ENCODE data around the gene POU4F1.

The POU4F1 gene

GRCh38 chr13:78606471-78607408 lies 3.4 kb upstream of the POU4F1 start:
- no peak for DNase-seq

DNA sequence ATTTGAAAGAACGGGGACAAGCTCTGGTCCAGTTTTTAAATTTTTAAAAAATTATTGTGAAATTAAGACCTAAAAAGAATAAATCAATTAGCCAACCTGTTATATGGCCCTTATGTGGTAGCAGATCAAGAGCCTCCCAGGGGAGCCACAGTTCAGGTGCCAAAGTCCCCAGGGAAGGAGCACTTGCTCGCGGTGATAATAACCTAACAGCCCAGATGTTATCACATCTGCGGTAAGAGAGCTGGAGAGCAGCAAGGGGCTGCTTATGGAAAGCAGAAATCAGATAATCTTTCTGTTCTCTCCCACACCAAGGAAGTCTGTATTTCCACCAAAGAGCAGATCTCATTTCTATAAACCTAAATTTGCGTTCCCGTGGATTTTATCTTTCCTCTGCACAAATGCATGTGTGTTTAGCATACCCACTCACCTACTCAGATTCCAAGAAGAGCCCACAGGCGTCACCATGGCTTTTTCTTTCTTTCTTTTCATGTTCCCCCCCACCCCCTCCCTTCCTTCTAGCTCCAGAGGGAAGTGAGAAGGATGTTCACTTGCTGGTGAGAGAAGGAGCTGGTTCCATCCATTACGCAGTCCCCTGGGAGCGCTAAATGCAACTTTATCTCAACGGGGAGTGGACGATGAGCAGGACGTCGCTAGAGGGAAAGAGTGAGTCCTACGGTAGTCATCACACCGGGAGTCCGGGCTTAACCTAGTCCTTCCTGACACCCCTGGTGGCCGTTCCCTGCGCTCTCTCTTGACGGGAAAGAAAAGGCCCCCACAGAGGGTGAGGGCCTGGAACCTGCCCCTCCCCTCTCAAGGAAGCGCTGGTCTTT lies 1.6 kb upstream of the POU4F1 start:
- no peak for DNase-seq

- peak; percentile 28 for DNase-seq
Measured at GRCh38 chr13:78602561-78603239, 652 bp downstream of the POU4F1 start.

DNA sequence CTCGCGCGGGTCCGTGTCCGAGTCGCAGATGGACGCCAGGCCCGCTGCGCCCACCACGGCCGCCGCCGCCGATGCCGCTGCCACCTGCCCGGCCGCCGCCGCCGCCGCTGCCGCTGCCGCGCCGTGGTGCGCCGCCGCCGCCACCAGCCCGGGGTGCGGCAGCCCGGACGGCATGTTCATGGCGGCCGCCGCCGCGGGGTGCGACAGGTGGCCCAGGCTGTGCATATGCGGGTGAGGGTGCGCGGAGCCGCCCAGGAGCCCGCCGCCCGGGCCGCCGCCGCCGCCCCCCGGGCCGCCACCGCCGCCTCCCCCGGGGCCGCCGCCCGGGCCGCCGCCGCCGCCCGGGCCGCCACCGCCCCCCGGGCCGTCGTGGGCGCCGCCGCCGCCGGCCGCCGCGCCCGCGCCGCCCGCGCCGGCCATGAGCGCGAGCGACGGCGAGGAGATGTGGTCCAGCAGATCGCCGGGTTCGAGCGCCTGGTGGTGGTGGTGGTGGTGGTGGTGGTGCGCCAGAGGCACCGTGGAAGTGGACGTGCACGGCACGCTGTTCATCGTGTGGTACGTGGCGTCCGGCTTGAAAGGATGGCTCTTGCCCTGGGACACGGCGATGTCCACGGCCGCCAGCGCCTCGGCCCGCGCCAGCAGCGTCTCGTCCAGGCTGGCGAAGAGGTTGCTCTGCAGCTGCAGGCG lies 1.3 kb downstream of the POU4F1 start:
- DNase-seq = no peak

DNA sequence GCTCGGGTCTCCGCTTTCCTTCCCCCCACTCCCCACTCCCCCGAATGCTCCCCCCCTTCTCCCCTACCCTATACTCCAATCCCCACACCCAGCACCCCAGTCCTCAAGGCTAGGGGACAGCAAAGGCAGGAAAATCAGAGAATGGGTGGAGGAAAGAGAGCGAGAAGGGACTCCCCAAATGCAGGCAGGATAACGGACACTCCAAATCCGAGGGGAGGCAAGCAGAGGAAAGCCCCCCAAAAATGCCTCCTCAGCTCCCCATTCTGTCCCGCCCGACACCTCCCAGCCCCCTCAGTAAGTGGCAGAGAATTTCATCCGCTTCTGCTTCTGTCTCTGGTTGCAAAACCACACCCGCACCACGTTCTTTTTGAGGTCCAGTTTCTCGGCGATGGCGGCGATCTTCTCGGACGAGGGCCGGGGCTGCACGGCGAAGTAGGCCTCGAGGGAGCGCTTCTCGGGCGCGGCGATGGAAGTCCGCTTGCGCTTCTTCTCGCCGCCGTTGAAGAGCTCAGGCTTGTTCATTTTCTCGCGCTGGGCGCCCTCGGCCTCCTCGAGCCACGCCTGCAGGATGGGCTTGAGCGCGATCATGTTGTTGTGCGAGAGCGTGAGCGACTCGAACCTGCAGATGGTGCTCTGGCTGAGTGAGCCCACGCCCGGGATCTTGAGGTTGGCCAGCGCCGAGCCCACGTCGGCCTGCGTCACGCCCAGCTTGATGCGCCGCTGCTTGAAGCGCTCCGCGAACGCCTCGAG lies 2.1 kb downstream of the POU4F1 start:
- no peak for DNase-seq

DNA sequence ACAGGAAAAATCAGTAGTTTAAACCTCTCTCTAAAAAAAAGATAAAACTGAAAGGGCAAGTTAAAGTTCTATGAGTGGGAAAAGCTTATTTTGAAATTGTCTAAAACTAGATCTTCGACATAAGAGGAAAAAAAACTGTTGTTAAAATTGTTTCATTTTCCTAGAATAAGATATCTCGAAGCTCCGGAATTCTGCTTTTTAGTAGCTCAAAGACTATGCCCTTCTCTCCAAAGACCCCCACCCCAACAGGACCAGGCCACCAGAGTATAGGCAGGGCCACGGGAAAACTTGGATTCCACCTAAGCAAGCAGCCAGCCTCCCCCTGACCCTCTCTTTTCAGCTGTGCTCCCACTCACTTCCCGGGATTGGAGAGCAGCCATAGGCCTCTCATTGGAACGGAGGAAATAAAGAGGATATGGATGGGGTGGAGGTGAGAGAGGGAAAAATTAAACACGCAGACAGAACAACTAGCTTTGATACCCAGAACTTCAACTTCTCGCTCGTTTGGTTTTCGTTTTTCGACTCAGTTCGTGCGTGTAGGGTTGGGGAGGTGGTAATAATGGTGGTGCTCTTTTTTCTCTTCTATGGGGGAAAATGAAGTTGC lies 3.0 kb downstream of the POU4F1 start:
- DNase-seq = no peak

- DNase-seq = no peak
Measured at GRCh38 chr13:78599645-78600279, 3.6 kb downstream of the POU4F1 start.

DNA sequence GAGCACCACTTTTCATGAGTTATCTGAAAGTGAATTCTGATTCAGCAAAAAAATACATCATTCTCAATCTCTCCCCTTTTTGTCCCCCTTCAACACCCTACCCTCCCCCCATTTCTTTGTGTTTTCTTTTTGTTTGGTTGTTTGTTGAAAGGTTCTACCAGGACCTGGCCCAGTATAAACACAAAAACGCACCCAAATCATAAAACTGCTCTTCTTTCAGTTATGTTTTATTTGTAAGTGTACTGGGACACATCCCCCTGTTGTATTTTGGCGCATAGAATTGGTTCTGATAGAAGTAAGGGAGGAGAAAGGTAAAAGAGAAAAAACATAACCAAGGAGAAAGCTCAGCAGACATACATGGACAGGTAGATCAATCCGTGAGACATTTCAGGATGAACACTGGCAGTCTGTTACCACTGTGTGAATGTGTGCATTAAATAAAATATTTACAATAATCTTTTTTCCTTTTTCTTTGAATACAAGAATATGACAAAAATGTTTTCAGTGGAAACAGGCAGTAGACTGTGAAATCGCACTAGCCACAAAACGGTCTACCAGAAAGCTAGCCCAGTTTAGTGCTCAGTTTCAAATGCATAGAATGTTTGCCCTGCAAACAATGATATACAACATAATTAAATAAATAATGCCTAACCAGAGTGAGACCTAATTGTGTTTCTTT lies 4.2 kb downstream of the POU4F1 start:
- DNase-seq = no peak

GRCh38 chr13:78598116-78598781 lies 5.1 kb downstream of the POU4F1 start:
- DNase-seq = no peak

- no peak for DNase-seq
Measured at GRCh38 chr13:78597602-78597932, 5.8 kb downstream of the POU4F1 start.

DNA sequence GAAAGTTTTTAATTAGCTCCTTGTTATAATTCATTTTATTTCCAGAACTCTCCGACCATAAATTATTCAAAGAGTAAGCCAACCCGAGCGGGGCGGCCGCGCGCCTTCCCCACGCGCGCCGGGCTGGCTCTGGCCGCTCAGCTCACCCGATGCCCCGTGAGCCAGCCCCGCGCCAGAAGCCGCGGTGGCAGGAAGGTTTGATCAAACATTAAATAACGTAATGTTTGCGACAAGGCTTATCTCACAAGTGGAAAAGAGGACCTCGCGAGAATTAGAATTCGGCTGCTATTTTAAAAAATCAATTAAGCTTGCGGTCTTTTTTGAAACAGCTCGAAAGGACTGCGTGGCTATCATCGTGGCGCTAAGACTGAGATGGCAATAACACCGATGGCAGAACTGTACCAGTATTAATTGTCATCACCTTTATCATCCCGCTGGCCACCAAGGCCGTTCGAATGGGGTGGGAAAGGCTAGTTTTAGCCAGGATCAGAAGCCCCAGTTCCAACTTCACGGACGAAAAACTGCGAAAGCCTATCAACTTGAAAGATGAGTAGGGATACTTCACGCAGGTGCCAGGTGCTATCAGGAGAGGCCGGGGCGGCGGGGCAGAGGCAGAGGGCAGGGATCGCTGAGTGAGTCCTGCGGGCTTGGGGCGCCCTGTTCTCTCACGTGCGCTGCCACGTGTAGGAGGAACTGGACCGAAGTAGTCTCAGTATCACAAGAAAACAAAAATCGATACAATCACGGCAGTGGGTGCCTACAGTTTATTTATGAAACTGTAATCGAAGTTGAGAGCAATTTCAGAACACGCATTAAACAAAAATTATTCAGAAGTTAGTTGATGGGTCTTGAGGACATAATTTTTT lies 6.4 kb downstream of the POU4F1 start:
- DNase-seq = no peak

DNA sequence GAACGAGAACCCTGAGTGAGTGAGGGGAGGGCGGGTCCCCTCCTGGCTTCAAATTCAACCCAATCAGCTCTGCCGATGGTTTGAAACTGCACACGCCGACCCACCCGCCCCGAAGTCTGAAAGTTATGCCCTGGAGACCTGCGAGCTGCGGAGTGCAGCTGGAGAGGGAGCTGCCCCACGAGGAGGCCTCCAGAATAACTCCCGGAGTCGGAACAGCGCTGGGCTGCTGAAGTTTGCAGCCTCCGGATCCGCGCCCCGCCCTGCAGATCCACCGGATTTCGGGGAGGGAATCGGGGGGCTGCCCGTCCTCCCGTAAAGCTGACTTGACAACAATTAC lies 7.0 kb downstream of the POU4F1 start:
- no peak for DNase-seq

GRCh38 chr13:78595495-78596398 lies 7.6 kb downstream of the POU4F1 start:
- DNase-seq = no peak

DNA sequence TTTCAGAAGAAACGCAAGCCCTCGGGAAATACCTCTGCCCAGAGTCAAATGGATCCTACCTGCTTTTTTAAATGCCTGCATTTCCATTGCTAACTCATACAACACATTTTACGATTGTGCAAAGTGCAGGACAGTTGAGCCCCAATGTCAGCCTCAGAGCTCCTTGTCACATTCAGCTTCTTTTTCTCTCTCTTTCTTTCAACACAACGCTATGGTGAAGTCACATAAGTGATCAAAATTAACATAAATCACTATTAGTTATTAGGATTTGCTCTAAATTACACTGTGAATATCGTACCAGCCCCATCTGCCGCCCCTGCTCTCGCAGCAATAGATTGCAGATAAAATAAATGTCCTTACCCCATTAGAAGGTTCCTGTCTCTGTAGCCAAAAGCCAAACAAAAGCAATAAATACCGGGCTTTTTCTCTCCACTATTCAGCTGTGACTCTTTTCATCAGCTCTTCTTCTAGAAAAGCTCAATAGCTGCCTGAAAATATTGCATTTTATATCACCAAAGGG lies 8.8 kb downstream of the POU4F1 start:
- DNase-seq = no peak

- DNase-seq = no peak
Measured at GRCh38 chr13:78593652-78594455, 9.5 kb downstream of the POU4F1 start.

DNA sequence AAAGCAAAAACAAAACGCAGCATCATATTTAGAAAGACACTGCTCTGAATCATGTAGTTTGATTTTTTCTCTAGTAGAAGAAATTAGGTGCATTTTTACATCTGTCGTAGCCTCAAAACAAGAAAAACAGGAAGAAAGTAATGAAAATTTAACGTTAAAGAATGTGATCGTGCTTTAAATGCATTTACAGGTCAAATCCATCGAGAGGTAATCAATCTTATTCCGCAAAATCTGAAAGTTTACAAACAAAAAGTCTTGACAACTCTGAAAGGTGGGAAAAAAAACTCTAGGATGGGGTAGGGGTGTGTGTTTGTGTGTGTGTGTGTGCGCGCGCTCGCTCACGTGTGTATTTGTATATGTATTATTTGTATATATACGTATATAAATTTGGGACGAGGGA lies 10.2 kb downstream of the POU4F1 start:
- DNase-seq = no peak

GRCh38 chr13:78592584-78592983 lies 10.8 kb downstream of the POU4F1 start:
- no peak for DNase-seq

Data from CD4-positive, alpha-beta T cell treated with Interleukin-17A for 1 hour (primary cell).